Endothelial cell of umbilical vein (primary cell): ENCODE data around the gene DOCK1. TPM values are rescaled to one million over a fixed set of nuclear protein-coding genes. Genes with fewer than 3 reads are reported as not detected.

ENCODE experiments used
- BruUV-seq: library from RNA; stranded (reverse); fragments of 400-500 nt; replicated peaks from 2 replicates; lab custom pipeline; 2021; lab: Mats Ljungman, UMichigan
- CTCF ChIA-PET: fragments of 300-600, 350-600 bp; sonication (Branson Sonifier 250); formaldehyde crosslinking; loops from one replicate; lab custom pipeline; 2021; ENCODE audit warnings: antibody characterized with exemption, inconsistent platforms; lab: Charles Lee
- POLR2A ChIA-PET: fragments of 300-600, 350-600 bp; sonication (Branson Sonifier 250); formaldehyde crosslinking; loops from one replicate; lab custom pipeline; 2021; ENCODE audit warnings: antibody characterized with exemption, inconsistent platforms; lab: Charles Lee
- DNase-seq: peaks from one replicate; pipeline ENCODE4 v3.0.0-alpha.2; 2011; ENCODE audit warnings: low read depth, low spot score
- FAIRE-seq: peaks from 2 replicates; lab custom pipeline; 2011; peaks lifted over from hg19 to GRCh38; lab: Jason Lieb, UNC
- H2AFZ ChIP-seq: 2 replicates; pipeline ENCODE4 v1.6.0; 2012; ENCODE audit warnings: low read depth, low read length, control low read depth, inconsistent platforms
- H3K27ac ChIP-seq: 2 replicates; pipeline ENCODE4 v1.5.1; 2011; ENCODE audit warnings: low read depth, mild to moderate bottlenecking, control low read depth, low read length, moderate library complexity; ENCODE audit not compliant: insufficient read depth
- H3K27me3 ChIP-seq, 2 experiments: 2 replicates each; pipeline versions ENCODE4 v1.6.0 to v1.6.1; 2011; ENCODE audit warnings: low read length in 2 of 2, mixed read lengths in 1 of 2; ENCODE audit not compliant: control insufficient read depth in 2 of 2, insufficient read depth in 2 of 2
- H3K36me3 ChIP-seq, 2 experiments: 2 replicates in 1 of 2; 3 replicates in 1 of 2; pipeline ENCODE4 v1.5.1; 2011; ENCODE audit warnings: low read length in 2 of 2, mild to moderate bottlenecking in 1 of 2, moderate library complexity in 1 of 2; ENCODE audit not compliant: control insufficient read depth in 2 of 2, insufficient read depth in 2 of 2; ENCODE audit errors: extremely low read depth in 1 of 2
- H3K4me1 ChIP-seq: 3 replicates; pipeline ENCODE4 v1.5.1; 2011; ENCODE audit warnings: mild to moderate bottlenecking, low read length; ENCODE audit not compliant: control insufficient read depth, insufficient read depth; ENCODE audit errors: extremely low read depth
- H3K4me2 ChIP-seq: 2 replicates; pipeline ENCODE4 v1.6.1; 2011; ENCODE audit warnings: low read length, control low read depth, mixed read lengths; ENCODE audit not compliant: insufficient read depth
- H3K4me3 ChIP-seq, 3 experiments: fragments of 200-600 bp in 1 of 3; sonication (generic), shearing (Covaris generic) in 1 of 3; replicated peaks in 1 of 3; 2 replicates each; pipeline ENCODE4 v1.5.1; 2011 to 2016; ENCODE audit warnings: control low read depth in 3 of 3, low read length in 3 of 3, mild to moderate bottlenecking in 2 of 3, inconsistent platforms in 1 of 3, low read depth in 1 of 3, moderate library complexity in 1 of 3; ENCODE audit not compliant: insufficient read depth in 1 of 3
- H3K79me2 ChIP-seq: 2 replicates; pipeline ENCODE4 v1.6.0; 2012; ENCODE audit warnings: low read length, inconsistent platforms; ENCODE audit not compliant: control insufficient read depth, insufficient read depth
- H3K9ac ChIP-seq: replicated peaks from 2 replicates; pipeline ENCODE3; 2011; ENCODE audit warnings: low read length, control low read depth; ENCODE audit not compliant: insufficient read depth; ENCODE audit errors: extremely low read depth
- H3K9me1 ChIP-seq: replicated peaks from 3 replicates; pipeline ENCODE4 v1.6.0; 2011; ENCODE audit warnings: mild to moderate bottlenecking, low read length; ENCODE audit not compliant: control insufficient read depth, insufficient read depth; ENCODE audit errors: extremely low read depth
- H3K9me3 ChIP-seq: replicated peaks from 2 replicates; pipeline ENCODE4 v1.5.1; 2012; ENCODE audit warnings: low read length, inconsistent platforms; ENCODE audit not compliant: control insufficient read depth, insufficient read depth
- H4K20me1 ChIP-seq: replicated peaks from 2 replicates; pipeline ENCODE3; 2011; ENCODE audit warnings: mild to moderate bottlenecking, low read length; ENCODE audit not compliant: control insufficient read depth, insufficient read depth; ENCODE audit errors: extremely low read depth
- EZH2 ChIP-seq: IDR thresholded peaks from 2 replicates; pipeline ENCODE4 v1.6.1; 2012; ENCODE audit warnings: borderline replicate concordance, low read depth, mild to moderate bottlenecking, moderate library complexity, low read length, inconsistent platforms; ENCODE audit not compliant: severe bottlenecking
- FOS ChIP-seq: IDR thresholded peaks from 2 replicates; pipeline ENCODE4 v1.6.1; 2011; ENCODE audit warnings: mild to moderate bottlenecking, low read length, moderate library complexity, borderline replicate concordance; ENCODE audit not compliant: insufficient read depth
- GATA2 ChIP-seq: IDR thresholded peaks from 2 replicates; pipeline ENCODE4 v1.7.0; 2011; ENCODE audit warnings: low read depth, mild to moderate bottlenecking, moderate library complexity, mixed read lengths, low read length; ENCODE audit not compliant: insufficient read length, insufficient read depth
- JUN ChIP-seq: IDR thresholded peaks from 2 replicates; pipeline ENCODE4 v1.6.1; 2011; ENCODE audit warnings: borderline replicate concordance, low read depth; ENCODE audit not compliant: insufficient read length, insufficient read depth
- MAX ChIP-seq: IDR thresholded peaks from 2 replicates; pipeline ENCODE4 v1.6.1; 2011; ENCODE audit not compliant: insufficient read depth, insufficient read length
- MYC ChIP-seq: IDR thresholded peaks from one replicate; pipeline ENCODE4 v1.6.1; 2011; ENCODE audit warnings: mild to moderate bottlenecking, low read depth, low read length
- POLR2A ChIP-seq: IDR thresholded peaks from 2 replicates; pipeline ENCODE4 v1.6.1; 2012; ENCODE audit warnings: low read depth, mild to moderate bottlenecking, control low read depth, low read length
- POLR2AphosphoS5 ChIP-seq: IDR thresholded peaks from 2 replicates; pipeline ENCODE4 v1.6.1; 2012; ENCODE audit warnings: low read depth, mild to moderate bottlenecking, control low read depth, low read length, moderate library complexity; ENCODE audit not compliant: insufficient read depth
- dilution Hi-C: fragments of 300-500 bp; cut with MboI; formaldehyde crosslinking; loops from one replicate; pipeline ENCODE4 v1.15.0; 2019; ENCODE audit warnings: low sequenced_read_pairs; ENCODE audit not compliant: extremely low pct_ligation_motif_present
- intact Hi-C: fragments of 100-400 bp; cut with micrococcal nuclease; formaldehyde crosslinking; loops from one replicate; pipeline ENCODE4 v1.10.0; 2022
- polyA plus RNA-seq, 4 experiments: library from polyadenylated mRNA; depleted of rRNA in 3 of 4; stranded (reverse) in 3 of 4; unstranded in 1 of 4; fragments of >200 nt; gene quantifications; 2 replicates each; pipeline versions ENCODE4 v1.2.1 to v1.2.3, GENCODE V29; 2011 to 2012; ENCODE audit warnings: missing spikeins in 1 of 4
- total RNA-seq: library from RNA; stranded (reverse); gene quantifications from 2 replicates; pipeline ENCODE4 v1.2.3, GENCODE V29; 2021
- TF ChIP-seq, protein P1 (sequence below), 2 donors: IDR thresholded peaks; 1 replicate in 1 of 2; 2 replicates in 1 of 2; pipeline ENCODE4 v1.5.1; 2011; ENCODE audit warnings: low read length in 2 of 2, mild to moderate bottlenecking in 2 of 2, moderate library complexity in 2 of 2, control low read depth in 1 of 2, inconsistent platforms in 1 of 2, low read depth in 1 of 2; ENCODE audit not compliant: insufficient read depth in 1 of 2; ENCODE audit errors: extremely low read depth in 1 of 2

DOCK1 gene
- total and polyA plus RNA-seq, 2 donors (not counting 3 experiments of a cell fraction or from before 2014, with no cell fraction given) = 22.5 to 83.1 TPM

DNA sequence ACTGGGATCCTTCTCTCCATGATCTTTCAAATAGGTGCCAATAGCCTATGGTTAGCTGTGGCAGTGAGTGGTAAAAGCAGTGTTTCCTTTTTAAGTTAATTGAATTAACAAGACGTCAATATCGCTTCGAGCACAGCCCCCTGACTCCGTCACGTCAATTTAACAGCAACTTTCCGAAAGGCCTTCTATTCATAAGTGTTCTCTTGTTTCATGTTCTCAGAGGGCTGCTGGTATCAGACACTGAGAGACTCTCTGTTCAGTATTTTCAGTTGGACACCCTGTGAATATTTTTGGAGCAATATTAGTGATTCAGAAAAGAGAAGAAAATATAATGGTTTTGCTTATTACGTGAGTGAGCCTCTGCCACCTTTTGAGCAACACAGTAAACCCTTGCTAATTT is 465.4 kb downstream of the DOCK1 start:
- Histone ChIP-seq H3K4me2 (no peak overlapping the region), H3K79me2 (no peaks in the 10 kb centered on the region), H4K20me1 (no peaks in the 10 kb centered on the region), H3K4me1 (no peaks in the 10 kb centered on the region), H3K27me3 (no peaks in the 10 kb centered on the region), H3K9ac (no peak overlapping the region), H3K27ac (no peak overlapping the region), H3K4me3 (no peak overlapping the region), H3K9me1 (no peaks in the 10 kb centered on the region), H3K9me3 (no peaks in the 10 kb centered on the region), H3K36me3 (peaks cover 0 to 12% of the 10 kb centered on the region in 2 experiments), H2AFZ (no peak overlapping the region)
- TF ChIP-seq POLR2A = no peak
- TF ChIP-seq JUN = no peak
- TF ChIP-seq EZH2 = no peak
- TF ChIP-seq, protein P1, sequence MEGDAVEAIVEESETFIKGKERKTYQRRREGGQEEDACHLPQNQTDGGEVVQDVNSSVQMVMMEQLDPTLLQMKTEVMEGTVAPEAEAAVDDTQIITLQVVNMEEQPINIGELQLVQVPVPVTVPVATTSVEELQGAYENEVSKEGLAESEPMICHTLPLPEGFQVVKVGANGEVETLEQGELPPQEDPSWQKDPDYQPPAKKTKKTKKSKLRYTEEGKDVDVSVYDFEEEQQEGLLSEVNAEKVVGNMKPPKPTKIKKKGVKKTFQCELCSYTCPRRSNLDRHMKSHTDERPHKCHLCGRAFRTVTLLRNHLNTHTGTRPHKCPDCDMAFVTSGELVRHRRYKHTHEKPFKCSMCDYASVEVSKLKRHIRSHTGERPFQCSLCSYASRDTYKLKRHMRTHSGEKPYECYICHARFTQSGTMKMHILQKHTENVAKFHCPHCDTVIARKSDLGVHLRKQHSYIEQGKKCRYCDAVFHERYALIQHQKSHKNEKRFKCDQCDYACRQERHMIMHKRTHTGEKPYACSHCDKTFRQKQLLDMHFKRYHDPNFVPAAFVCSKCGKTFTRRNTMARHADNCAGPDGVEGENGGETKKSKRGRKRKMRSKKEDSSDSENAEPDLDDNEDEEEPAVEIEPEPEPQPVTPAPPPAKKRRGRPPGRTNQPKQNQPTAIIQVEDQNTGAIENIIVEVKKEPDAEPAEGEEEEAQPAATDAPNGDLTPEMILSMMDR (IDR thresholded peaks at IDR 0.05; ENCODE audit: extremely low read depth in 1 of 2, insufficient read depth in 1 of 2, low read depth in 1 of 2, low read length in 2 of 2) = no peak
- no peak for TF ChIP-seq POLR2AphosphoS5
- no peak for TF ChIP-seq FOS
- TF ChIP-seq MAX = no peak
- no peak for TF ChIP-seq MYC
- TF ChIP-seq GATA2 = no peak
- dilution Hi-C loops = no loop called here
- FAIRE-seq = no peak
- BruUV-seq = no TSS peak
- intact Hi-C loops = no loop called here
- CTCF ChIA-PET = no interaction called here
- no peak for DNase-seq
- POLR2A ChIA-PET = no interaction called here
